ENCODE measurements around the gene FBXO27. TPM values are rescaled to one million over a fixed set of nuclear protein-coding genes. Genes with fewer than 3 reads are reported as not detected.
"Not testable (repeated sequence)": the region's sequence is repeated elsewhere in the genome, so short reads cannot be mapped to it uniquely, and the experiment has no call there.

The FBXO27 gene
- total and polyA plus RNA-seq, 4 donors = 2.1 to 5.0 (median 3.7) TPM

- TF ChIP-seq RXRA (IDR thresholded peaks at IDR 0.05) = no peak
- no peak for TF ChIP-seq RAD21 (IDR thresholded peaks at IDR 0.05)
- TF ChIP-seq ZBTB33 (IDR thresholded peaks at IDR 0.05) = no peak
- no peak for TF ChIP-seq CTCF (IDR thresholded peaks at IDR 0.05; ENCODE audit: low read depth, low read length, missing input control)
- no peak for TF ChIP-seq FOXA1 (IDR thresholded peaks at IDR 0.05)
- TF ChIP-seq TAF1 (conservative IDR thresholded peaks at IDR 0.05) = no peak
- no peak for TF ChIP-seq HNF4A (conservative IDR thresholded peaks at IDR 0.05)
- no peak for TF ChIP-seq GABPA (IDR thresholded peaks at IDR 0.05 in 1 of 2, conservative IDR thresholded peaks at IDR 0.05 in 1 of 2)
- no peak for TF ChIP-seq MAX (IDR thresholded peaks at IDR 0.05)
- TF ChIP-seq REST (IDR thresholded peaks at IDR 0.05) = no peak
- no peak for TF ChIP-seq FOXA2 (IDR thresholded peaks at IDR 0.05)
- H3K9ac ChIP-seq (ENCODE audit: low read depth in 1 of 2, low read length in 2 of 2) = no peak overlapping the region
- H3K4me3 ChIP-seq (ENCODE audit: low read depth in 1 of 3, low read length in 3 of 3) = no peak overlapping the region
- no peaks in the 10 kb centered on the region for H3K36me3 ChIP-seq (ENCODE audit: control insufficient read depth in 4 of 4, insufficient read depth in 3 of 4, low read depth in 1 of 4, low read length in 3 of 4)
- H3K4me1 ChIP-seq (ENCODE audit: control insufficient read depth in 4 of 4, insufficient read depth in 4 of 4, low read length in 3 of 4) = no peaks in the 10 kb centered on the region
- no peak overlapping the region for H3K27ac ChIP-seq (ENCODE audit: low read depth in 1 of 2, low read length in 2 of 2)
- DNase-seq (ENCODE audit: low spot score) = no peak
- H3K9me3 ChIP-seq (ENCODE audit: control insufficient read depth in 4 of 4, low read length in 3 of 4) = no peaks in the 10 kb centered on the region
- no peaks in the 10 kb centered on the region for H3K27me3 ChIP-seq (ENCODE audit: control insufficient read depth in 4 of 4, insufficient read depth in 4 of 4, low read length in 3 of 4)
- 81% methylated on average over 4 of the region's 4 CpGs for WGBS
Measured at GRCh38 chr19:39003188-39003587, 29.2 kb downstream of the FBXO27 start.

GRCh38 chr19:39001041-39001440 is 31.3 kb downstream of the FBXO27 start:
- Histone ChIP-seq H3K9ac (ENCODE audit: low read depth in 1 of 2, low read length in 2 of 2) (no peak overlapping the region), H3K9me3 (ENCODE audit: control insufficient read depth in 4 of 4, low read length in 3 of 4) (no peaks in the 10 kb centered on the region), H3K4me1 (ENCODE audit: control insufficient read depth in 4 of 4, insufficient read depth in 4 of 4, low read length in 3 of 4) (no peaks in the 10 kb centered on the region), H3K27ac (ENCODE audit: low read depth in 1 of 2, low read length in 2 of 2) (no peak overlapping the region), H3K36me3 (ENCODE audit: control insufficient read depth in 4 of 4, insufficient read depth in 3 of 4, low read depth in 1 of 4, low read length in 3 of 4) (no peaks in the 10 kb centered on the region), H3K27me3 (ENCODE audit: control insufficient read depth in 4 of 4, insufficient read depth in 4 of 4, low read length in 3 of 4) (no peaks in the 10 kb centered on the region), H3K4me3 (ENCODE audit: low read depth in 1 of 3, low read length in 3 of 3) (no peak overlapping the region)
- no peak for TF ChIP-seq ATF3 (IDR thresholded peaks at IDR 0.05)
- no peak for TF ChIP-seq EGR1 (IDR thresholded peaks at IDR 0.05; ENCODE audit: low read depth in 2 of 2)
- TF ChIP-seq ZBTB33 (IDR thresholded peaks at IDR 0.05) = no peak
- TF ChIP-seq FOXA2 (IDR thresholded peaks at IDR 0.05) = no peak
- no peak for TF ChIP-seq MAX (IDR thresholded peaks at IDR 0.05)
- no peak for TF ChIP-seq HNF4A (conservative IDR thresholded peaks at IDR 0.05)
- TF ChIP-seq GABPA (IDR thresholded peaks at IDR 0.05 in 1 of 2, conservative IDR thresholded peaks at IDR 0.05 in 1 of 2) = no peak
- TF ChIP-seq YY1 (IDR thresholded peaks at IDR 0.05) = no peak
- no peak for TF ChIP-seq HNF4G (IDR thresholded peaks at IDR 0.05)
- no peak for TF ChIP-seq NR2F2 (IDR thresholded peaks at IDR 0.05)
- WGBS = 82% methylated on average over 7 of the region's 7 CpGs
- DNase-seq (ENCODE audit: low spot score) = no peak

GRCh38 chr19:38997576-38997975 is 34.8 kb downstream of the FBXO27 start:
- H3K4me3 ChIP-seq (ENCODE audit: low read depth in 1 of 3, low read length in 3 of 3); H3K9ac ChIP-seq (ENCODE audit: low read depth in 1 of 2, low read length in 2 of 2); H3K27me3 ChIP-seq (ENCODE audit: control insufficient read depth in 4 of 4, insufficient read depth in 4 of 4, low read length in 3 of 4); H3K36me3 ChIP-seq (ENCODE audit: control insufficient read depth in 4 of 4, insufficient read depth in 3 of 4, low read depth in 1 of 4, low read length in 3 of 4); H3K9me3 ChIP-seq (ENCODE audit: control insufficient read depth in 4 of 4, low read length in 3 of 4); DNase-seq (ENCODE audit: low spot score); H3K27ac ChIP-seq (ENCODE audit: low read depth in 1 of 2, low read length in 2 of 2); H3K4me1 ChIP-seq (ENCODE audit: control insufficient read depth in 4 of 4, insufficient read depth in 4 of 4, low read length in 3 of 4): not testable (repeated sequence)
- 78% methylated on average over 3 of the region's 3 CpGs for WGBS
